A204.1 (cell line): ENCODE data around the gene HOXB9.

Experiments
- FAIRE-seq: peaks from 2 replicates; lab custom pipeline; 2012; peaks lifted over from hg19 to GRCh38; lab: Jason Lieb, UNC

The HOXB9 gene

DNA sequence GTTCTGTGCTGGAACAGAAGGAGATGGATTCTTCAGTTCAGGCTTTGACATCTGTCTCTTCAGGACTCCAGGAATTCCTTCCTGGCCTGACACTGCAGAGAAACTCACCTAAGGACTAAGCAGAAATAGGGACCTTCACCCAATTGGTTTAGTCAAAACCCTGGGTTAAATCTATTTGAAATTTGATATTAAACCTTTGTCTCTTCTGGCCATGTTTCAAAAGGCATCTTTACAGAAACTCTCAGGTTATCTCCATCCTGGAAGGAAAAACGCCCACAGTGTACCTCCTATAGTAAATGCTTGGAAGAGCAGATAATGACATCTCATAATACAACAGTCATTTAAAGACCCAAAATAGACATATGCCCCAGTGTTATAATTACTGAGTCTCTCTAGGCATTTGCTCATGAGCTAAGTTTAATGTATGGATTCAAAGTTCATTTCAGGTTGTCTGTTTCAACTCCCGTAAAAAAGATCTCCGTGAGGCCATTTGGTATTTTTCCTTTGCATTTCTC lies 42.4 kb downstream of the HOXB9 start:
- no peak for FAIRE-seq

DNA sequence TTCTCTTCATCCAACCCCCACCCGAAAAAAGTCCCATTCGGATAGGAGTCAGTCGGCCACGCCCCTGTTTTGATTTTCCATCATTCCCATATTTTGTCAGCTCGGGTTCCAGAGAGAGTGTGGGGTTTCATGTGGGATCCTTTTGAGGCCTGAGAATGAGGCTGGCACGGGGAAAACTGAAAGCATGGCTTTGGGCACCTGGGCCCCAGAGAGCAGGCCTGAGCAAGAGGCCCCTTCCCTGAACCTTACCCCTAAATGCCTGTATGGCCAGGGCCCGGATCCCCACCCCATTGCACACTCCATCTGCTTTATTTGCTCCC lies 43.4 kb downstream of the HOXB9 start:
- FAIRE-seq, result no peak

DNA sequence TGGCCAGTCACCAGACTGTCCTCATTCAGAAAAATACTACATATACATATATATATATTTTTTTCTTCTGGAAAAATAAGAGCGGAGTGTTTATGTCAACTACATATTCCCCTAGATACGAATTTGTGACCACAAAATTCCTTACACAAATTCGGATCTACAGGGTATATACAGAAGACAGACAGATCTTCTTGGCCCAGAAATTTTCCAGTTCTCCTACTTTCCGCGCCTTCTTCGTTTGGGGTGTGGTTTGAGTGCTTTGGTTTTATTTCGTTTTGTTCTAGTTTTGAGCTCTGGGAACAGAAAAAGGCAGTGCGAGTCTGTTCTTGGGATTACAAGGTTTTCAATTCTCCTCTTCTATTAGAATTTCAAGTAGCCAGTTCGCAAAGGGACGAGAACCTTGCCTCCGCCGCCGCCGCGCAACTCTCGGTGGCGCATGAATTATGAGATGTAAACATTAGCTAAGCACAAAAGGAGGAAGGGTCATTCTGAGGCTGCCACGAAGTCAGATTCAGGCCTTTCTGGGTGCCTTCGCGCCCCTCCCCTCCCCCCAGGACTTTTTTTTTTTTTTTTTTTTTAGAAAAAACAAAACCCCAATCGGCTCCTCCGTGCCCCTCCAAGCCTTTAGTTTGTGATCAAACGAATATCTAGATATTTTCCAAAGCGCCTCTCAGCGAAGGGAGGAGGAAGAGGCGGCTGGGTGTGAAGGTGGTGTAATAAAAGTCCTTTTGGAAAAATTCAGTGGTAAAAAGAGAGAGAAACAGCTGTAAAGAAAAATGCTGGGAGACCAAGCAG lies 46.2 kb downstream of the HOXB9 start:
- FAIRE-seq, result no peak

DNA sequence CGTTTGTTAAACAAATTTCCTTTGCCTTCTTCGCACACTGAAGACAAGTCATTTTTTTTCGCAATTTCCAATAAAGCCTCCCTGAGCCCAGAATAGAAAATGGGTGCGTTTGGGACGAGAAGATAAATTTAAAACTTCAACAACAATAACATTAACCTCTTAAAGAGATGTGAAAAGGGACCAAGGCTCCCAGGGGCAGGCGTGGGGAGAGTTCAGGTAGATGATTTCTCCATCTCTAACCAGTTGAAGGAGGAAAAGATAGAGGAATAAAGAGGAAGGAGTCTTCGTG lies 46.7 kb downstream of the HOXB9 start:
- no peak for FAIRE-seq

DNA sequence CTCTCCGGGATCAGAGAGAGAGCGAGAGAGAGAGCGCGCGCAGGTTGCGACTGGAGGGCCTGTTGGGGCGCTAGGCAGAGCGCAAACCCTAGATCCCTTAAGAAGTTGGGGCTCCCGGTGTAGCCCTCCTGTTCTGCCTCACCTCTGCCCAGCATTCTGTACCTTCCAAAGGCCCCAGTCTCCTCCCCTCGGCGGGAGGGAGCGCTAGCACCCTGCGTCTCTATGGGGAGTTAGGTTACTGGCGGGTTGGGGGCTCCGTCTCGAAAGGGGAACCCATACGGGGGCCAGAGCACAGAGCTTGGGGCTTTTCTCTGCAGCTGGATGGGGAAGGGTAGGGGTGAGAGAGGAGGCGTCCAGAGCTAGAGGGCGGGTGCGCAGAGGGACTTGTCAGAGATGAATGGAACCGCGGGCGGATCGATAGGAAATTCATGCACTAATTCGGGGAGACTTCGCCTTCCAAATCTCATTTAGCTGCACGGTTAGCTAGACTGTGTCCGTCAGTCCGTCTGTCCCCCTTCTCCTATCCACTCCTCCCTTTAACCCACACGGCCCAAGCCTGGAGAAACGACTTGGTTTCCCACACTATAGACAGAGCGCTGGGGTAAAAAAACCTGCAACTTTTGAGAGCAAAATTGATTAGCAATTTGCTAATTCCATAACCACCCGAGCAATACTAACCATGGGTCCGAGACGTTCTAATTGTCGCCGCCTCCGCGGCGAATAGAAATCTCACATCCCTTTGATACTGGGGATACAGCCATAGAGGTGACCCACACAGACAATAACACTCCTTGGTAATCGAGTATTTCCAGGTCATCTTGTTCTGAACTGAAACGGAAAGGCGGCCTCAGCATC lies 47.3 kb downstream of the HOXB9 start:
- FAIRE-seq, result no peak

DNA sequence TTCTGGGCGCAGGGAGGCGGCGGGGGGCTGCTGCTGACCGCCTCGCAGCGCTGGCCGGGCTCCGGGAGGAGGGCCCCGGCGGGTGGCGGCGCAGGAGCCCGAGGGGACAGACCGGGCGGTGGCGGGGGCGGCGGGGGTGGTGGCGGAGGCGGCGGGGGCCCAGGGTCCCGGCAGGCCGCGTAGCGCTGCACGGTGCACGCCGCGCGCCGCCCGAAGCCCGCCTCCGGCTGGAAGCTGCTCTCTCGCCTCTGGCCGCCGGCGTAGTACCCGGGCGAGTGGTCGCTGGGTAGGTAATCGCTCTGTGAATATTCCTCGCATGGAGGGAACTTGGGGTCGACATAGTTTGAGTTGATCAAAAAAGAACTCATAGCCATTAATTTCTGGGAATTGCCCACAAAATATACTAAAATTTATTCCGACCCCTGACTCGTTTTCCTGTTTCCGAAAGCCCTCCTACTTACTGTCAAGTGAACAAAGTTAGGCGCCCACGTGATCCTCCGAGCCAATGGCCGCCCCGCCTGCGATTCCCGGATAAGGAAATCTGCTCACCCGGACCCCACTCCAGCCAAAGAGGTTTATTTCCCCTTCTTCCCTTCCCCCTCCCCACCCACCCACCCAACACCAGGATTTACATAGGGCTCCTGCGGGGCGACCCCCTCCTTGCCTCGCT lies 48.1 kb downstream of the HOXB9 start, which contains the start of gene HOXB4:
Gene HOXB4, minus strand, starts transcription at position 405 of the 670 bp plus-strand sequence. Its CDS starts 31 bp downstream, at position 374.
- peak; percentile 66 for FAIRE-seq

DNA sequence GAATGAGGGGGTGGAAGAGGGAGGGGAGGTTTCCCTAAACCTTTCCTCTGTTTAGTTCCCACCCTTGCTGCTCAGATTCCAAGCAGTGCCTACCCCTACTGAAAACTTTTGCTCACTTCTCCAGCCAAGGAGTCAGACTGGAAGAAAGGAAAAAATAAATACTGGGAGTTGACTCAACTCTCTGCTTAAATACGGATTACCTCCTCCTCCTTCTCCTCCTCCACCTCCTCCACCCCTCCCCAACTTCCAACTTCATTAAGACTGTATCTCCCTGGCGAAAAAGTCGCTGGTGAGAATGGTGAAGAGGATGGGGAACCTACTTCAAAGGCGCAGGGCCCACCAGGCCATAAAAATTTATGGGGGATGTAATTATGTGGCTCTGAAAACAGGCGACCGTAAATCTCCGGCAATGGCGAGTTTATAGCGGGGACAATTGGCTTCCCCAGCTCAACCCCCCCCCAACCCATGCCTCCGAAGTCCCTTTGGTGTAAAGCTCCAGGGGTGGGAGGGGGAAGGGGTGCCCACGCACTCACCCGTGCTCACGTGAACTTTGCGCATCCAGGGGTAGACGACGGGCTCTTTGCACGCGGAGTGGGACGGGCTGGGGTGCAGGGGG lies 48.7 kb downstream of the HOXB9 start:
- no peak for FAIRE-seq

DNA sequence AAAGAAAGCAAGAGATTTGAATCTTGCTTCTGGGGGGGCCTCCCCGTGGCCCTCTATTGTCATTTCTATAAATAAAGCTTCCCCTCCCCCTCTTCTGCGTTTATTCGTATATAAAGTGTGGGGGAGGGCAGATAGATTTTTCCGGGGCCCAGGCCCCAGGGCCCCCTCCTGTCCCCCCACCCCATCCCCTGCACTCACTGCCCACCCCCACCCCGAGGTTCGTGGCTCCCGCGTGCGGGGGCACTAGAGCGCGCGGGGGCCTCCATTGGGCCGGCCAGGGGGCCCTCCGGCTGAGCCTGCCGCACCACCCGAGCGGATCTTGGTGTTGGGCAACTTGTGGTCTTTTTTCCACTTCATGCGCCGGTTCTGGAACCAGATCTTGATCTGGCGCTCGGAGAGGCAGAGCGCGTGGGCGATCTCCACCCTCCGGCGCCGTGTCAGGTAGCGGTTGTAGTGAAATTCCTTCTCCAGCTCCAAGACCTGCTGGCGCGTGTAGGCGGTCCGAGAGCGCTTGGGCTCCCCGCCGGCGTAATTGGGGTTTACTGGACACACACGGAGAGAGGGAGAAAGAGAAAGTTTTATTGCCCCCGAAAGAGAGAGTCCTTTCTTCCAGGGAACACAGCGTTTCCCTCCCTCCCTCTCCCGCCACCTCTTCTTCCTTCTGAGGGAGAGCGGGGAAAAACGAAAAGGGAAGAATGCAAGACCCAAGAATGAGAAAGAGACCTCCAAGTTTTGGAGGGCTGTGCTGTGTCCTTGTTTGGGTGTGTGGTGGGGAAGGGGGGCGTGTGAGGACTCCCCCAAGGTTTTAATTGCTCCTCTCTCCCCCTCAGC lies 49.5 kb downstream of the HOXB9 start:
- peak; percentile 72 for FAIRE-seq

DNA sequence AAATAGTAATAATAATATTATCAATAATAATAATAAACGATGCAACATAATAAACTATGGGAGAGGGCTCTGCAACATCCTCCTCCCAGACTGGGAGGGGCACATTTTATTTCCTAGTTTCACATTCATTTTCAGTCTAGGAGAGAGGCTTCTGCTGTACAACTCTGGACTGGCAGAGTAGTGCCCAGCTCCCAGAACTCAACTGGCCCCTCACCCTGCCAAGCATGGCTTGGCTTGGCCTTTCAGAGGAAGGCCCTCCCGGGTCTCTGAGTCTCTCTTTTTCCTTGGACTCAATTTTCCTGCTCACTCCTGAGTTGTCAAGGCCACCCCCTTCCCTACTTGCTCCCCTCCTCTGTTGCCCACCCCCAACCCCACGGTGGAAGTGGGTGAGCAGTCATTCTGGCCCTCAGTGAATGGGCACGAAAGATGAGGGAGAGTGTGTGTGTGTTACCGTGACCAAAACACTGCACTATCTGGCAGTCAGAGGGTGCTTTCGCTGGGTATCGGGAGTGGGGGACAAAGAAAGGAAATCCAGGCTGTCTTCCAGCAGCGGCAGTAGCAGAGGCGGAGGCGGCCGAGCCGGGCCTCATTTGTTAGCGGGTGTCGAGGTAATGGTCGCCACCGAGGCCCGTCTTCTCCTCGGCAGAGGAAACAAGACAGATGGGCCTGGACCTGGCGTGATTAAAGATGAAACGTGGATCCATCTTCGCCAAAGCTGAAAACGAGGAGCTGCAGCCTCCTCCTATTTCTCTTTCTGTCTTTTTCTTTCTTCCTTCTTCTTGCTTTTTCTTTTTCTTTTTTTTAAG lies 50.3 kb downstream of the HOXB9 start:
- FAIRE-seq, result no peak

DNA sequence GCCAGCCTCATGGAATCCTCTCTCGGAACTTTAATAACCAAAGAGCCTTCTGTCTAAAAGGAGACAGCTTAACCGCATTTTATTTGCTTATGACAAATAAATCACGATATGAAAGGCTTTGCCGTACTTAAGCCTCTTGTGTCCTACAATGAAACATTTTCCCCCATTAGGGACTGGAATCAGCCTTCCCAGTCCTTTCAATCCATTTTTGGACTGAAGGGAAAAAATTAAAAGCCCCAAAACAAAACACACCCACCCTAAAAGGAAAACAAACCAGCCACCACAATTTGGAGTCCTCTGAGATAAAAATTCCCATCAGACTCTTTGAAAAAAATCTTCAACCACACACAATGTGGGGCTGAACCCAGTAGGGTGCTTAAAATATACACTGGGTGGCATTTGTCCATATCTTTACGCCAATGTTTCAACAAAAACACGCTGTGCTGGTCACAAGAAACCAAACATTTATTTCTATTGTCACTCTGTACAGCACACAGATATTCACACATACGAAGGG lies 51.0 kb downstream of the HOXB9 start:
- FAIRE-seq, result no peak

DNA sequence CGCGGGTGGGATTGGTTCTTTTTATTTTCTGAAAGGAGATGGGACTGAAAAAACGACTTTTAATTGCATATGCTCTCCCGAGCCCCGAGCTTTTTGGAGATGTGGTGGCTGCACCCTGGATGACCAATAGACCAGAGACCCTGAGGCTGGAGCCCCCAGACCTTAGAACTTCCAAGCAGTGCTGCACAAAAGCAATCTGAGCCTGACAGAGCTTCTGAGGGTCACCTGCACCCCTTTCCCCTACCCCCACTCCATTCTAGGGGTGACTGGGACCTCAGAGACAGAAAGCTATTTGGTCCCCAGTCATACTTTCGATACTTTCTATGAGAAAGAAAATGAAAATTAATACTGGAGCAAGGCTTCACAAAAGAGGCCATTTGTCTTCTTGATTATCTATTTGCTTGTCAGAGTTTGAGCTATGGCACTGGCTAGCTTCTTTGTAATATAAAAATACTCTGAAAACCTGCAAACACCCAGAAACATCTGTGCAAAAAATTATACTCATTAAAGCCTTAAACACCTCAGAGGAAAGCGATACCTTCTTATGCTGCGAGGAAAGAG lies 51.6 kb downstream of the HOXB9 start:
- FAIRE-seq, result no peak

DNA sequence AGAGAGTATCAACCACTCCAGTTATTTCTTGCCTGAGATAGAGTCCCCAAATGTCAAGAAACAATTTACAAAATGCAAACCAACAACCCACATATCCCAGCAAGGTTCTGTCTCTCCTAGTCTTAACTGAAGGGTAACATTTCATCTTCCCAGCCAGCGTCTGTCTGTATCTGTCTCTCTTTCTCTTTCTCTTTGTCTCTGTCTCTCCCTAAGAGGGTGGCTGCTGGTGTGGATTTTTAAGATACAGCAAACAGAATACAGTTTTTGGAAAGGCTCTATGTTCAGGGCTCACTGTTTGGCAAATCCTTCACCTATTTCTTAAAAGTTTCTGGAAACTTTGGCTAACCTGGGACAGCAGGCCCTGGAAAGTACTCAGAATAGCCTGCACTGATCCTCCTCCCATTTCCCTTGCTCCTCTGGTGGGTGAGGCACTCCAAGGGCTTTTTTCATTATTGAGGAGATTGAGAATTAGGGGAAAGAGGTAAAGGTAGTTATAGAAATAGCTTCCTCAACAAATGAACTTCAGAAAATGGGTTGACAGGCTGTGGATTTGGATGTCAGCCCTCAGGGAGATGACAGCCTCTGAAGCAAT lies 54.2 kb downstream of the HOXB9 start:
- no peak for FAIRE-seq
